HG02943 (cell line): ENCODE data around the gene PAX5.

Experiments
- ATAC-seq: cut with Tn5 transposase; IDR thresholded peaks from one replicate; pipeline ENCODE4 v1.9.1; 2021; ENCODE audit warnings: mild to moderate bottlenecking, low read depth, moderate library complexity; ENCODE audit not compliant: unreplicated experiment

PAX5 gene

GRCh38 chr9:36936498-36936831, 97.6 kb downstream of the PAX5 start:
- ATAC-seq: no peak

- ATAC-seq: no peak
Observed at GRCh38 chr9:36935768-36936497, 98.1 kb downstream of the PAX5 start.

GRCh38 chr9:36935332-36935731, 98.7 kb downstream of the PAX5 start:
- ATAC-seq: no peak

- no peak for ATAC-seq
Observed at GRCh38 chr9:36934478-36935065, 99.5 kb downstream of the PAX5 start.

- no peak for ATAC-seq
Observed at GRCh38 chr9:36933676-36934215, 100.3 kb downstream of the PAX5 start.

- ATAC-seq: no peak
Observed at GRCh38 chr9:36932198-36932597, 101.9 kb downstream of the PAX5 start.

GRCh38 chr9:36930941-36931340, 103.1 kb downstream of the PAX5 start:
- ATAC-seq: no peak

- ATAC-seq: no peak
Observed at GRCh38 chr9:36929350-36929675, 104.8 kb downstream of the PAX5 start.

GRCh38 chr9:36928670-36929349, 105.3 kb downstream of the PAX5 start:
- ATAC-seq: no peak

GRCh38 chr9:36928210-36928609, 105.9 kb downstream of the PAX5 start:
- no peak for ATAC-seq

- no peak for ATAC-seq
Observed at GRCh38 chr9:36924757-36925432, 109.2 kb downstream of the PAX5 start.

- no peak for ATAC-seq
Observed at GRCh38 chr9:36924071-36924470, 110.0 kb downstream of the PAX5 start.

- no peak for ATAC-seq
Observed at GRCh38 chr9:36923025-36923625, 110.9 kb downstream of the PAX5 start.

- ATAC-seq: no peak
Observed at GRCh38 chr9:36922548-36922947, 111.5 kb downstream of the PAX5 start.

- no peak for ATAC-seq
Observed at GRCh38 chr9:36914212-36914577, 119.9 kb downstream of the PAX5 start.

GRCh38 chr9:36913393-36914211, 120.5 kb downstream of the PAX5 start:
- no peak for ATAC-seq

GRCh38 chr9:36912620-36913019, 121.4 kb downstream of the PAX5 start:
- no peak for ATAC-seq

GRCh38 chr9:36911601-36912412, 122.3 kb downstream of the PAX5 start:
- ATAC-seq: no peak

GRCh38 chr9:36911037-36911436, 123.0 kb downstream of the PAX5 start:
- no peak for ATAC-seq
